Naive thymus-derived CD4-positive, alpha-beta T cell (primary cell): ENCODE data around the gene CDH23. TPM values are rescaled to one million over a fixed set of nuclear protein-coding genes. Genes with fewer than 3 reads are reported as not detected.

Experiments used
- ATAC-seq: fragments of 150-1000 bp; cut with Tn5 transposase; 2 replicates; pipeline ENCODE4 v1.10.0; 2021; ENCODE audit warnings: mild to moderate bottlenecking, moderate library complexity
- CTCF ChIA-PET: fragments of 350-600 bp; sonication (Branson Sonifier 250); formaldehyde crosslinking; loops from one replicate; lab custom pipeline; 2021; ENCODE audit warnings: antibody characterized with exemption; lab: Charles Lee
- POLR2A ChIA-PET: fragments of 350-600 bp; sonication (Branson Sonifier 250); formaldehyde crosslinking; loops from one replicate; lab custom pipeline; 2021; ENCODE audit warnings: antibody characterized with exemption, inconsistent platforms; lab: Charles Lee
- DNase-seq, 9 donors: peaks; one replicate each; pipeline versions ENCODE4 v3.0.0 to v3.0.0-alpha.2; 2020 to 2022; ENCODE audit warnings: mixed read lengths in 1 of 9
- H3K27ac ChIP-seq: one replicate; pipeline ENCODE4 v1.7.0; 2013; ENCODE audit warnings: mild to moderate bottlenecking, low read depth, low read length, moderate library complexity
- H3K27me3 ChIP-seq, 2 donors: one replicate each; pipeline ENCODE4 v1.7.0; 2013; ENCODE audit warnings: low read length in 2 of 2, mild to moderate bottlenecking in 2 of 2, moderate library complexity in 2 of 2; ENCODE audit not compliant: control insufficient read depth in 2 of 2, insufficient read depth in 2 of 2
- H3K36me3 ChIP-seq, 3 experiments: 1 replicate in 2 of 3; 2 replicates in 1 of 3; pipeline ENCODE4 v1.7.0; 2013; ENCODE audit warnings: low read length in 3 of 3, mild to moderate bottlenecking in 3 of 3, moderate library complexity in 1 of 3; ENCODE audit not compliant: insufficient read depth in 3 of 3, control insufficient read depth in 2 of 3
- H3K4me1 ChIP-seq, 2 donors: one replicate each; pipeline ENCODE4 v1.7.0; 2013; ENCODE audit warnings: low read length in 2 of 2, mild to moderate bottlenecking in 2 of 2, moderate library complexity in 1 of 2; ENCODE audit not compliant: control insufficient read depth in 2 of 2, insufficient read depth in 2 of 2
- H3K4me3 ChIP-seq: 2 replicates; pipeline ENCODE4 v1.7.0; 2013; ENCODE audit warnings: mild to moderate bottlenecking, low read length
- H3K9me3 ChIP-seq, 3 experiments: 1 replicate in 2 of 3; 2 replicates in 1 of 3; pipeline ENCODE4 v1.7.0; 2013; ENCODE audit warnings: low read length in 3 of 3; ENCODE audit not compliant: control insufficient read depth in 2 of 3
- H3K27ac Mint-ChIP-seq, 9 donors: one replicate each; pipeline ENCODE4 v1.8.0; 2020 to 2022; ENCODE audit warnings: mixed read lengths in 9 of 9, mild to moderate bottlenecking in 8 of 9, moderate library complexity in 5 of 9, inconsistent platforms in 2 of 9
- H3K27me3 Mint-ChIP-seq, 5 donors: one replicate each; pipeline ENCODE4 v1.8.0; 2021 to 2022; ENCODE audit warnings: mixed read lengths in 5 of 5, mild to moderate bottlenecking in 1 of 5
- H3K36me3 Mint-ChIP-seq, 5 donors: one replicate each; pipeline ENCODE4 v1.8.0; 2020 to 2022; ENCODE audit warnings: mixed read lengths in 5 of 5, mild to moderate bottlenecking in 3 of 5, inconsistent platforms in 1 of 5
- H3K4me1 Mint-ChIP-seq, 7 donors: one replicate each; pipeline ENCODE4 v1.8.0; 2020 to 2022; ENCODE audit warnings: mixed read lengths in 7 of 7, mild to moderate bottlenecking in 3 of 7, inconsistent platforms in 1 of 7
- H3K4me3 Mint-ChIP-seq, 10 donors: one replicate each; pipeline ENCODE4 v1.8.0; 2020 to 2022; ENCODE audit warnings: mild to moderate bottlenecking in 10 of 10, mixed read lengths in 10 of 10, moderate library complexity in 6 of 10, inconsistent platforms in 2 of 10
- H3K9me3 Mint-ChIP-seq, 11 donors: one replicate each; pipeline ENCODE4 v1.8.0; 2020 to 2022; ENCODE audit warnings: mixed read lengths in 11 of 11, mild to moderate bottlenecking in 4 of 11, inconsistent platforms in 1 of 11, moderate library complexity in 1 of 11
- intact Hi-C, 2 donors: fragments of 100-400 bp; cut with micrococcal nuclease; formaldehyde crosslinking; loops; one replicate each; pipeline ENCODE4 v1.15.1; 2023
- polyA plus RNA-seq, 2 donors: library from polyadenylated mRNA; unstranded; fragments of 300-500 nt; fragmentation: Illumina TruSeq; gene quantifications; one replicate each; pipeline ENCODE4 v1.2.3, GENCODE V29; 2021
- total RNA-seq, 6 experiments: library from RNA in 5 of 6; stranded (reverse) in 5 of 6; gene quantifications; 1 replicate in 5 of 6; 2 replicates in 1 of 6; pipeline ENCODE4 v1.2.3 and lab custom pipeline; 2021 to 2026

Gene CDH23
- total and polyA plus RNA-seq, 7 experiments from 2014 or later, result 1.1 to 18.3 (median 7.9) TPM

- Histone ChIP-seq H3K27ac (no peak overlapping the region), H3K4me1 (no peaks in the 10 kb centered on the region), H3K36me3 (peaks cover 0 to 68% (median 0%) of the 10 kb centered on the region in 3 experiments), H3K27me3 (no peaks in the 10 kb centered on the region), H3K4me3 (no peak overlapping the region), H3K9me3 (no peaks in the 10 kb centered on the region)
- Mint-ChIP-seq H3K36me3 (peaks cover 0 to 64% (median 22%) of the 10 kb centered on the region in 5 donors), H3K27me3 (no peaks in the 10 kb centered on the region), H3K4me3 (no peak overlapping the region), H3K4me1 (peaks cover 0 to 4% (median 0%) of the 10 kb centered on the region in 7 donors), H3K9me3 (no peaks in the 10 kb centered on the region), H3K27ac (no peak overlapping the region)
- DNase-seq, result no peak
- ChIA-PET POLR2A (interaction anchor here (1.4 kb wide), 1 partner anchor 13 kb away, joined by 3 read pairs; no protein-coding TSS in a partner anchor), CTCF (no interaction called here)
- ATAC-seq, result peak; percentile 67
- intact Hi-C loops, result no loop called here
Measured at GRCh38 chr10:71359364-71360046, 37.2 kb upstream of the CDH23 start.

GRCh38 chr10:71360735-71361134 is 36.0 kb upstream of the CDH23 start:
- no peak overlapping the region for H3K27ac Mint-ChIP-seq
- H3K36me3 Mint-ChIP-seq, result peaks cover 0 to 58% (median 22%) of the 10 kb centered on the region in 5 donors
- H3K27ac ChIP-seq, result no peak overlapping the region
- POLR2A ChIA-PET, result no interaction called here
- no peaks in the 10 kb centered on the region for H3K9me3 ChIP-seq
- no peak overlapping the region for H3K4me3 ChIP-seq
- peaks cover 0 to 57% (median 0%) of the 10 kb centered on the region in 3 experiments for H3K36me3 ChIP-seq
- no peak overlapping the region for H3K4me3 Mint-ChIP-seq
- peaks cover 0 to 4% (median 0%) of the 10 kb centered on the region in 7 donors for H3K4me1 Mint-ChIP-seq
- H3K4me1 ChIP-seq, result no peaks in the 10 kb centered on the region
- CTCF ChIA-PET, result interaction anchor here (0.6 kb wide), 1 partner anchor 12 kb away, joined by 3 read pairs; no protein-coding TSS in a partner anchor
- H3K27me3 Mint-ChIP-seq, result no peaks in the 10 kb centered on the region
- DNase-seq, result no peak
- ATAC-seq, result no peak
- no peaks in the 10 kb centered on the region for H3K9me3 Mint-ChIP-seq
- no peaks in the 10 kb centered on the region for H3K27me3 ChIP-seq
- intact Hi-C loops, result no loop called here

- POLR2A ChIA-PET, result no interaction called here
- CTCF ChIA-PET, result interaction anchor here (0.6 kb wide), 1 partner anchor 13 kb away, joined by 3 read pairs; no protein-coding TSS in a partner anchor
- no peak overlapping the region for H3K4me3 Mint-ChIP-seq
- H3K27ac ChIP-seq, result no peak overlapping the region
- no peak for ATAC-seq
- peaks cover 0 to 48% (median 0%) of the 10 kb centered on the region in 3 experiments for H3K36me3 ChIP-seq
- no peaks in the 10 kb centered on the region for H3K9me3 ChIP-seq
- peaks cover 0 to 4% (median 0%) of the 10 kb centered on the region in 7 donors for H3K4me1 Mint-ChIP-seq
- peaks cover 0 to 50% (median 22%) of the 10 kb centered on the region in 5 donors for H3K36me3 Mint-ChIP-seq
- no peaks in the 10 kb centered on the region for H3K4me1 ChIP-seq
- H3K9me3 Mint-ChIP-seq, result no peaks in the 10 kb centered on the region
- DNase-seq, result no peak
- no peaks in the 10 kb centered on the region for H3K27me3 Mint-ChIP-seq
- no peaks in the 10 kb centered on the region for H3K27me3 ChIP-seq
- intact Hi-C loops, result no loop called here
- no peak overlapping the region for H3K4me3 ChIP-seq
- no peak overlapping the region for H3K27ac Mint-ChIP-seq
Measured at GRCh38 chr10:71361581-71361980, 35.1 kb upstream of the CDH23 start.

- Histone ChIP-seq H3K9me3 (no peaks in the 10 kb centered on the region), H3K4me3 (no peak overlapping the region), H3K27me3 (no peaks in the 10 kb centered on the region), H3K27ac (no peak overlapping the region), H3K36me3 (peaks cover 0 to 43% (median 0%) of the 10 kb centered on the region in 3 experiments), H3K4me1 (no peaks in the 10 kb centered on the region)
- DNase-seq (no peak), ATAC-seq (no peak)
- Mint-ChIP-seq H3K4me3 (no peak overlapping the region), H3K36me3 (peaks cover 0 to 50% (median 22%) of the 10 kb centered on the region in 5 donors), H3K27ac (peak overlapping the region in 1 of 9 donors; percentile 22), H3K4me1 (peaks cover 0 to 4% (median 0%) of the 10 kb centered on the region in 7 donors), H3K27me3 (no peaks in the 10 kb centered on the region), H3K9me3 (no peaks in the 10 kb centered on the region)
- intact Hi-C loops, result no loop called here
- ChIA-PET CTCF (no interaction called here), POLR2A (no interaction called here)
Measured at GRCh38 chr10:71362141-71362540, 34.6 kb upstream of the CDH23 start.

GRCh38 chr10:71363936-71364335 is 32.8 kb upstream of the CDH23 start:
- Histone ChIP-seq H3K9me3 (no peaks in the 10 kb centered on the region), H3K4me3 (no peak overlapping the region), H3K27me3 (no peaks in the 10 kb centered on the region), H3K36me3 (peaks cover 0 to 27% (median 0%) of the 10 kb centered on the region in 3 experiments), H3K4me1 (no peaks in the 10 kb centered on the region), H3K27ac (no peak overlapping the region)
- Mint-ChIP-seq H3K9me3 (no peaks in the 10 kb centered on the region), H3K36me3 (peaks cover 0 to 33% (median 19%) of the 10 kb centered on the region in 5 donors), H3K27ac (no peak overlapping the region), H3K4me3 (no peak overlapping the region), H3K4me1 (peaks cover 0 to 2% (median 0%) of the 10 kb centered on the region in 7 donors), H3K27me3 (no peaks in the 10 kb centered on the region)
- intact Hi-C loops, result no loop called here
- ChIA-PET CTCF (interaction anchor here (0.6 kb wide), 1 partner anchor 1790 kb away, joined by 3 read pairs; no protein-coding TSS in a partner anchor), POLR2A (interaction anchor here (0.6 to 2.4 kb wide), 3 partner anchors 12 to 166 kb away, joined by 3 to 8 read pairs (median 3); no protein-coding TSS in a partner anchor)
- no peak for DNase-seq
- ATAC-seq, result no peak

- intact Hi-C loops, result no loop called here
- no peak overlapping the region for H3K4me3 Mint-ChIP-seq
- Histone ChIP-seq H3K36me3 (peaks cover 0 to 19% (median 0%) of the 10 kb centered on the region in 3 experiments), H3K27ac (no peak overlapping the region), H3K4me3 (no peak overlapping the region), H3K4me1 (no peaks in the 10 kb centered on the region), H3K27me3 (no peaks in the 10 kb centered on the region), H3K9me3 (no peaks in the 10 kb centered on the region)
- DNase-seq, result no peak
- ChIA-PET CTCF (no interaction called here), POLR2A (interaction anchor here (2.4 kb wide), 1 partner anchor 11 kb away, joined by 8 read pairs; no protein-coding TSS in a partner anchor)
- no peak for ATAC-seq
- H3K27ac Mint-ChIP-seq, result no peak overlapping the region
- H3K4me1 Mint-ChIP-seq, result peaks cover 0 to 2% (median 0%) of the 10 kb centered on the region in 7 donors
- peaks cover 0 to 5% (median 0%) of the 10 kb centered on the region in 5 donors for H3K27me3 Mint-ChIP-seq
- peaks cover 0 to 24% (median 11%) of the 10 kb centered on the region in 5 donors for H3K36me3 Mint-ChIP-seq
- H3K9me3 Mint-ChIP-seq, result no peaks in the 10 kb centered on the region
Measured at GRCh38 chr10:71365366-71365765, 31.4 kb upstream of the CDH23 start.
